ENCODE measurements around the gene MTCH2.
"Not testable (repeated sequence)": the region's sequence is repeated elsewhere in the genome, so short reads cannot be mapped to it uniquely, and the experiment has no call there.

The MTCH2 gene

GRCh38 chr11:47636331-47636730 is 6.0 kb downstream of the MTCH2 start:
- not testable (repeated sequence) for DNase-seq (ENCODE audit: low read depth in 2 of 2)

DNA sequence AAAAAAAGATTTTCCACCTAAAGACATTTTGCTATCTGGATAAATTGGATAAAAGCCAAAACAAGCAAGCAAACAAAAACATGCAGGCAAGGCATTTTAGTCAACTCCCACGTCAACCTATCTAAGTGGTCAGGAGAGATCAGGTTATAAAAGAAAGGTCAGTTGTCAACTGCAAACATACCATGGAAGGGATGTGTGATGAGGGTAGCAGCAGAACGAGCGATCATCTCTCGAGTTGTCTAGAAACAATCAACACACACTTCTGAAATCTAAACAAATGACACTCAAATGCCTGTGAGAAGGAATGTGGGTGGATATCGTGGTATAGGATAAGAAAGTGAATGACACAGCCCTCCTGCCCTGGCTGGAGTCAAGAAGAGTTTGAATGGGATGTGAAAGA is 10.9 kb downstream of the MTCH2 start:
- DNase-seq (ENCODE audit: low read depth in 2 of 2) = no peak

DNA sequence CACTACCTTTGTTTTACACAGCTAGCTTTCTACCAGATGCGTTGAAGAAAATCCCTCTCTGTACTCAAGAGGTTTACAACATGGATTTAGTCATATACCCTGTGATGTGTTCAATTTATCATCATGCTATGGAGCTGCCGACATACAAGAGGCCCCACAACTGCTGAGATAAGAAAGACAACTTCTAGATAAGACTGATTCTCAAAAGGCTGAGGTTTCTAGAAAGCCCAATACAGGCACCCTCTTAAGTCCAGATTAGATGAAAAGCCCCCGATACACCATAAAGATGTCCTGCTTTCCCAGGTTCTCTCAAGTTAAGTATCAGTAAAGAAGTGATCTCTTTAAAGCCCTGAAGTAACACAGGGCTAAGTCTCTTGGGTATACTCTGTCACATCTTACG is 14.3 kb downstream of the MTCH2 start:
- no peak for DNase-seq (ENCODE audit: low read depth in 2 of 2)

GRCh38 chr11:47626234-47626633 is 16.1 kb downstream of the MTCH2 start:
- no peak for DNase-seq (ENCODE audit: low read depth in 2 of 2)

DNA sequence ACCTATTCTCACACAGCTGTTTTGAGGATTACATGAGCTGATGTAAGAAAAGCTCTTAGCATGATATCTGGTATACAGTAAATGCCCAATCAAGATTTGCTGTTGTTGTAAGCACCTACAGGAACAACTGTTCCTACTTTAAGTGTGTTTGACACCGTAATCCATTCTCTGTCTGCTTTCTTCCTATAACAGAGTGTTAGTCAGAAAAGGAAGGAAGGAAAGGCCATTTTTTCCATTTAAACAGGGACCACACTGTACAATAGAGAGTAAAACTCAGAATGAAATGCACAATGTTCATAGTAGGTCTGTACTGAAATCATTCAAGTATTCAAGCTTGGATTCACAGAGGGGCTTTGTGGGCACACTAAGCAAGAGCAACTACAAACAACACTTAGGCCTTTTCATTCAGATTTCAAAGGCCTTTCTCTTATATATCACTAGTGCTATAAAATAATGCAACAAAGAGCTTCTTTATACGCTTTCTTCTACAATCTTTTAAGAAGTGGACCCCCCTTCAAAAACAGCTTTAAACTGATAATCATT is 21.5 kb downstream of the MTCH2 start:
- DNase-seq (ENCODE audit: low read depth in 2 of 2) = no peak

- DNase-seq (ENCODE audit: low read depth in 2 of 2) = no peak
Measured at GRCh38 chr11:47617417-47617809, 24.9 kb downstream of the MTCH2 start.

DNA sequence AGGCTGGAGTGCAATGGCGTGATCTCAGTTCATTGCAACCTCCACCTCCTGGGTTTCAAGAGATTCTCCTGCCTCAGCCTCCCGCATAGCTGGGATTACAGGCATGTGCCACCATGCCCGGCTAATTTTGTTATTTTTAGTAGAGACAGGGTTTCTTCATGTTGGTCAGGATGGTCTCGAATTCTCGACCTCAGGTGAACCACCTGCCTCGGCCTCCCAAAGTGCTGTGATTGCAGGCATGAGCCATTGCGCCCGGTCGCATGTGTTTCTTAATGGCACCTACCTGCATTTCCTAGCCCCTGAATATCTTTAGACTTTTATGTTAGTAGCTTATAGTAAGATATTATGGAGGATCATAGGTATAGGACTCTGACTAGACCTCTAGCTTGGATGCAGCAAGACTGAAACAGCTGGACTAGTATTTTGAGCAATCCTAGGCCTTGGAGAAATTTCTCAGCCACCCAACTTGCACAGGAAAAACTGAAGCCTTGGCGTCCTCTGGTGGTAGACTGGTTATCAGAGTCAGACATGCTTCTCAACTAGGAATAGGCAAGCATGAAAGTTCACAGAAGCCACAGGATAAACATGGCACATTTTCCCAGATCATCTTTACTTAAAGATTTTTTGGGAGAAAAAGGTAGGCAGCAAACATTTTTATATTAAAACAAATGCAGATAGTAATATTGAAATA is 25.5 kb downstream of the MTCH2 start:
- DNase-seq (ENCODE audit: low read depth in 2 of 2) = no peak

- DNase-seq (ENCODE audit: low read depth in 2 of 2) = no peak
Measured at GRCh38 chr11:47615249-47615648, 27.1 kb downstream of the MTCH2 start.

GRCh38 chr11:47611348-47611794 is 31.0 kb downstream of the MTCH2 start:
- DNase-seq (ENCODE audit: low read depth in 2 of 2) = no peak

GRCh38 chr11:47609675-47610074 is 32.7 kb downstream of the MTCH2 start:
- no peak for DNase-seq (ENCODE audit: low read depth in 2 of 2)

DNA sequence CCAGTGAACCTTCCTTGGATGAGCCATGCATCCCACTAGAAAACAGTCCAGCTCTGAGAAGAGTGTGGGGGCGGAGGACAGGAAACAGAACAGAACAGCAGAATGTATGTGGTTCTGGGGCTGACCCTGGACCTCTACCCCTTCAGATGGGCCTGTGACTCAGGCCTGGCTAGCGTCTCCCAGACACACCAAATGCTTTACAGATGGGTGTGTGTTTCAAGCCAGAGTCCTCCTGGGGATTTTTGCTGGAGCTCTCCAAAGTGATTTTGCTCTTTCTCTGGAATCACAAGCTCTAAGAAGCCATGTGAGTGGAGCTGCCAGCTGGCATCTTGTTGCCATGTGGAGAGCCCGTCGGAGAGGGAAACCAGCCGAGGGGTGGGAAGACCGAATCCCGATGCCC is 35.0 kb downstream of the MTCH2 start:
- DNase-seq (ENCODE audit: low read depth in 2 of 2) = no peak

GRCh38 chr11:47606731-47607130 is 35.6 kb downstream of the MTCH2 start:
- DNase-seq (ENCODE audit: low read depth in 2 of 2) = no peak

DNA sequence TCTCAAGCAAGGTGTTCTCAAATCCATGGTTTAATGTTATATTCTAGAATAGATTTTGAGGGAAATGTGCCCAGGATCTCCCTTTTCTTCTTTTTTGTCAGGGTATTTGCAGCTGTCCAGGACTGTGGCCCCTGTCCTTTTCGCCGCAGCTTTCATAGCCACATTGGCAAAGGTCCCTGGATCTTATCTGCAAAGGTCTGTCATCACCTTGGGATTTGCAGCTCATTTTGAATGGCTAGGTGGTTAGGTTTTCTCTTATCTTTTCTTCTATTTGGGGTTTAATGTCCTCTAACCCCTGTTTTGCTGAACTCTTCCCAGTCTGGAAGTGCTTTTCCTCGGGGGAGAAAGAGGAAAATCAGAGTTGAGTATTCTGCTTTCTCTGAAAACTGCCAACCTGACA is 36.4 kb downstream of the MTCH2 start:
- DNase-seq (ENCODE audit: low read depth in 2 of 2) = no peak

GRCh38 chr11:47603295-47603694 is 39.1 kb downstream of the MTCH2 start:
- no peak for DNase-seq (ENCODE audit: low read depth in 2 of 2)

- no peak for DNase-seq (ENCODE audit: low read depth in 2 of 2)
Measured at GRCh38 chr11:47599902-47600301, 42.5 kb downstream of the MTCH2 start.

DNA sequence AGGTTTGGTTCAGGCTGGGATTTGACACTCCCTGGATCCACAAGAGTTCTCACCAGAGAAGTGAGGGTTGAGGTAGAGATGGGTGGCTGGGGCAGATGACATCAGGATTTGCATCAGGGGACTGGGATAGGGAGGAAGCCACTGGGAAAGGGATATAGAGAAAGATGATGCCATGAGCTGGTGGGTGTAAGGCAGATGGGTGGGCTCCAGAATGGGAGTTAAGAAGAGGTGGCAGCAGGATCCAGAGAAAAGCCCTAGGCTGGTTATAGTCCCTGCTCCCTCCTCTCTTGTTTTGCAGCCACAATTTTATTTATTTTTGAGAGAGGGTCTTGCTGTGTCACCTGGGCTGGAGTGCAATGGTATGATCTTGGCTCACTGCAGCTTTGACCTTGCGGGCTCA is 46.4 kb downstream of the MTCH2 start:
- no peak for DNase-seq (ENCODE audit: low read depth in 2 of 2)

- DNase-seq (ENCODE audit: low read depth in 2 of 2) = no peak
Measured at GRCh38 chr11:47595029-47595428, 47.3 kb downstream of the MTCH2 start.

- DNase-seq (ENCODE audit: low read depth in 2 of 2) = no peak
Measured at GRCh38 chr11:47593934-47594855, 48.2 kb downstream of the MTCH2 start, which contains the start of gene C1QTNF4. C1QTNF4 (minus strand) TSS chr11:47594411; CDS start chr11:47590810, 3,601 bp downstream.

DNA sequence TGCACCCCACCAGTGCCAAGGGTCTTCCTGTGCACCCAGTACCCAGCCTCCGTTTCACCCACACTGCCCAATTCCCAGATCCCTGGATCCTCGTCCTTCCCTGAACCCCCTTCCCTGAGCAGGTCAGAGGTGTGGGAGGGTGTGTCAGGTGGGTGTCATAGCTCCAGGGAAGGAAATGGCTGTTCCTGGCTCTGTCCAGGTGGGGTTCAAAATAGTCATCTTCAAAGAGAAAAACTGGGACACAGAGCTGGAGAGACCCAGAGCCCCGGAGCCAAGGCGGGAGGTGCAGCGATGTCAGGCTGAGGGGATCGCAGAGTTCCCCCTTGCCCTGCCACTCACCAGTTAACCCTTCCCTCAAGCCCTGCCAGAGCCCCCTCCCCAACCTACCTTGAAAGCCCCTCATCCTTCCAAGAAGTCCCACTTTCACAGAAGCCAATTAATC is 48.8 kb downstream of the MTCH2 start:
- DNase-seq (ENCODE audit: low read depth in 2 of 2) = no peak

DNA sequence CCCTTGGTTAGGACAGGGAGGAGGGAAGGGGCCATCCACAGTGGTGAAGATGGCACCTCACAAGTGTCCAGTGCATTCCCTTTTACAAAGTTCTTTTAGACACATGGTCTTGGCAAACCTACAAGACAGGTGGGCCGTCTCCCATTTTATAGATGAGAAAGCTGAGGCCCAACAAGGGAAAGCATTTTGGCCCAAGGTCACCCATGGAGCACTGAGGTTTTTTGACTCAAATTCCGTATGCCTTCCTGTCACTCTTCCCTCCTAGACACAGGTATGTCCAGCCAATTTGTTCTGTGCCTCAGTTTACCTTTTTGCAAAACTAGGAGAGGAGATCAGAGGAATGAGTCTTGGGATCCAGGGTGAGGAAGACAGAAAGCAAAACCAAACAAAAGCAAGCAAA is 49.4 kb downstream of the MTCH2 start:
- no peak for DNase-seq (ENCODE audit: low read depth in 2 of 2)

DNA sequence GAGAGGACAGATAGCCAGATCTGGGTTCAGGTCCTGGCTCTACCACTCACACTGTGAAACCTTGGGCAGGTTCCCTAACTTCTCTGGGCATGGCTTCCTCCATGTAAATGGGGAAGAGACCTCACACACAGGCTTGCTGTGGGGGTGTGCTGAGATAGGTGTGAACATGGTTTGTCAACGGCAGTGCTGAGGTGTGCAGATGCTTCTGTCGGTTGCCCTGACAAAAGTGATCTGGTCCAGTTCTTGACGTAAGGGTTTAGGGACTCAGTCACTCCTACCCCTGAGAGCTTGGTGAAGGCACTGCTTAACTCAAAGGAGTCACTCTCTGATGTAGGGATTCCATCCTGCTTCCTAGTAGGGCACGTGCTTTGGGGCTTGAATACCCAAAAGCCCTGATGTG is 50.1 kb downstream of the MTCH2 start:
- DNase-seq (ENCODE audit: low read depth in 2 of 2) = no peak

DNA sequence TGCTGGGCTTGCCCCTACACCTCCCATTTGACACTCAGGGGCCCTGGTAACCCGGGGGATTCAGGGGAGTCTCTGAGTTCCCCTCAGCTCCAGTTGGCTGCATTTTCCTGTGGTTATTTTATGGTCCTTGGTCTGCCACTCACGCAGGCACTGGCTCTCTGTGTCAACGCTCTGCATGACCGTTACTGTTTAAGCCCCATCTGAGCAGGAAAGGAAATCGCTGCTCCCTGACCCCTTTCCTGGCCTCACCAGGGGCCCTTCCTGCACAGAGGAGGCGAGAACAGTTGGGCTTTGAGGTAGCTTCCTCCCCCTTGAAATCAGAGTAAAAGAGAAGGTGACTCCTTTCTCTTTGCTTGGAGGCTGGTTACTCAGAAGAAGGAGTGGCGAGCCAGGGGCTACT is 50.6 kb downstream of the MTCH2 start:
- no peak for DNase-seq (ENCODE audit: low read depth in 2 of 2)

Data from stimulated activated CD8-positive, alpha-beta memory T cell treated with anti-CD3 and anti-CD28 coated beads, Interleukin-7, amount 100 ng/mL, for 1 hour (primary cell).